A673 (cell line): ENCODE measurements around the gene CTDSP1. TPM values are rescaled to one million over a fixed set of nuclear protein-coding genes. Genes with fewer than 3 reads are reported as not detected.

ENCODE experiments used
- Bru-seq: library from RNA; stranded (reverse); fragments of 400-500 nt; gene quantifications from one replicate; lab custom pipeline; 2021; lab: Mats Ljungman, UMichigan
- BruChase-seq, 2 experiments: library from RNA; stranded (reverse); fragments of 400-500 nt; gene quantifications; one replicate each; lab custom pipeline; 2021; lab: Mats Ljungman, UMichigan
- BruUV-seq: library from RNA; stranded (reverse); fragments of 400-500 nt; replicated peaks from 2 replicates; lab custom pipeline; 2021; lab: Mats Ljungman, UMichigan
- CTCF ChIA-PET: fragments of 300-600 bp; sonication (Branson Sonifier 250); formaldehyde crosslinking; loops from one replicate; lab custom pipeline; 2022; ENCODE audit warnings: antibody characterized with exemption; lab: Charles Lee
- POLR2A ChIA-PET: fragments of 300-600 bp; sonication (Branson Sonifier 250); formaldehyde crosslinking; loops from one replicate; lab custom pipeline; 2022; ENCODE audit warnings: antibody characterized with exemption; ENCODE audit not compliant: low non-redundant PET; lab: Charles Lee
- DNase-seq: peaks from one replicate; pipeline ENCODE4 v3.0.0-alpha.2; 2015; ENCODE audit warnings: low spot score
- H3K27ac ChIP-seq: fragments of 200-600 bp; sonication (generic); 2 replicates; pipeline ENCODE4 v1.5.1; 2016; ENCODE audit warnings: mixed run types, low read depth, mild to moderate bottlenecking, mixed read lengths, antibody characterized with exemption, low read length; ENCODE audit not compliant: poor library complexity, severe bottlenecking
- H3K27me3 ChIP-seq: fragments of 200-600 bp; sonication (generic); replicated peaks from 2 replicates; pipeline ENCODE4 v1.6.1; 2017; ENCODE audit warnings: mixed run types, low read depth, mild to moderate bottlenecking, mixed read lengths, antibody characterized with exemption, low read length; ENCODE audit not compliant: insufficient read depth, poor library complexity
- H3K36me3 ChIP-seq: fragments of 200-600 bp; sonication (generic); 2 replicates; pipeline ENCODE4 v1.6.1; 2016; ENCODE audit warnings: mixed run types, mild to moderate bottlenecking, mixed read lengths, antibody characterized with exemption, low read length; ENCODE audit not compliant: insufficient read depth, poor library complexity, severe bottlenecking
- H3K4me1 ChIP-seq: fragments of 200-600 bp; sonication (generic); 2 replicates; pipeline ENCODE4 v1.6.1; 2017; ENCODE audit warnings: mixed run types, mild to moderate bottlenecking, mixed read lengths, antibody characterized with exemption, low read length; ENCODE audit not compliant: insufficient read depth, poor library complexity, severe bottlenecking
- H3K4me3 ChIP-seq: fragments of 200-600 bp; sonication (generic); 2 replicates; pipeline ENCODE4 v1.5.1; 2016; ENCODE audit warnings: low read depth, mixed run types, mild to moderate bottlenecking, mixed read lengths, low read length; ENCODE audit not compliant: poor library complexity, severe bottlenecking
- H3K9me3 ChIP-seq: fragments of 200-600 bp; sonication (generic); 2 replicates; pipeline ENCODE4 v1.6.1; 2016; ENCODE audit warnings: mixed run types, low read depth, mild to moderate bottlenecking, mixed read lengths, antibody characterized with exemption, low read length; ENCODE audit not compliant: poor library complexity, severe bottlenecking
- CTCF ChIP-seq: fragments of 300-800, 200-600 bp; sonication (generic); conservative IDR thresholded peaks from 2 replicates; pipeline ENCODE4 v1.5.1; 2017; ENCODE audit warnings: low read depth, mild to moderate bottlenecking, antibody characterized with exemption, low read length, moderate library complexity, mixed read lengths
- EZH2 ChIP-seq: fragments of 200-600 bp; sonication (generic); IDR thresholded peaks from 2 replicates; pipeline ENCODE4 v1.6.1; 2017; ENCODE audit warnings: borderline replicate concordance, low read depth, mild to moderate bottlenecking, mixed read lengths, antibody characterized with exemption, low read length; ENCODE audit not compliant: poor library complexity, severe bottlenecking
- intact Hi-C: fragments of 100-400 bp; cut with micrococcal nuclease; formaldehyde crosslinking; loops from one replicate; pipeline ENCODE4 v1.10.0; 2022; ENCODE audit not compliant: unreplicated experiment
- long read RNA-seq: library from polyadenylated mRNA; stranded (forward); transcript quantifications from one replicate; pipeline ENCODE4 v2.0.0, GENCODE V29; 2022
- total RNA-seq: library from RNA; stranded (reverse); gene quantifications from 2 replicates; pipeline ENCODE4 v1.2.3, GENCODE V29; 2021

The CTDSP1 gene, protein sequence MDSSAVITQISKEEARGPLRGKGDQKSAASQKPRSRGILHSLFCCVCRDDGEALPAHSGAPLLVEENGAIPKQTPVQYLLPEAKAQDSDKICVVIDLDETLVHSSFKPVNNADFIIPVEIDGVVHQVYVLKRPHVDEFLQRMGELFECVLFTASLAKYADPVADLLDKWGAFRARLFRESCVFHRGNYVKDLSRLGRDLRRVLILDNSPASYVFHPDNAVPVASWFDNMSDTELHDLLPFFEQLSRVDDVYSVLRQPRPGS
- total RNA-seq, result 72.3 and 77.4 TPM in 2 replicates
- percentile 65 among the genes with signal in this experiment for Bru-seq, nascent RNA
- BruChase-seq, experiment 1, labeled RNA remaining after a 2-hour chase, result percentile 72 among the genes with signal in this experiment
- percentile 86 among the genes with signal in this experiment for BruChase-seq, experiment 2, labeled RNA remaining after a 6-hour chase
- long read RNA-seq, partial matches to known transcripts, result 33 of 38 reads
- long read RNA-seq, other reads (novel, unspliced or antisense), result 4 of 38 reads

DNA sequence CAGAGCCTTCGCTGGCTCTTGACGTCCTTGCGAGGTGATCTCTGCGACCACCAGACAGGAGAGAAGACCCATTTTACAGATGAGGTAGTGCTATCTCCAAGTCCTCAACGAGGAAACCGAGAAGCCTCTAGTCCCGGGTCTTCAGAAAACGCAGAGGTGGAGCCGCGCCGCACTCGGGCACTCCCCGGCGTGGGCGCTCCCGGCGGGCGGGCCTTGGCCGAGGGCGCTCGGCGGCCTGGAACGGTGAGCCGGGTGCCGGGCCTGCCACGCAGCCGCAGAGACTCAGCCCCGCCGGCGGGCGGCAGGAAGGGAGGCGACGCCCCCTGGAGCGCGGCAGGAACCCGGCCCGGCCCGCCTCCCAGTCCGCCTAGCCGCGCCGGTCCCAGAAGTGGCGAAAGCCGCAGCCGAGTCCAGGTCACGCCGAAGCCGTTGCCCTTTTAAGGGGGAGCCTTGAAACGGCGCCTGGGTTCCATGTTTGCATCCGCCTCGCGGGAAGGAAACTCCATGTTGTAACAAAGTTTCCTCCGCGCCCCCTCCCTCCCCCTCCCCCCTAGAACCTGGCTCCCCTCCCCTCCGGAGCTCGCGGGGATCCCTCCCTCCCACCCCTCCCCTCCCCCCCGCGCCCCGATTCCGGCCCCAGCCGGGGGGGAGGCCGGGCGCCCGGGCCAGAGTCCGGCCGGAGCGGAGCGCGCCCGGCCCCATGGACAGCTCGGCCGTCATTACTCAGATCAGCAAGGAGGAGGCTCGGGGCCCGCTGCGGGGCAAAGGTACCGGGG, at the start of gene CTDSP1:
TSS of gene CTDSP1 (plus strand) at position 478 of the 776 bp plus-strand sequence. CDS start at position 701, 223 bp downstream.
- ChIA-PET POLR2A (interaction anchor here (0.5 kb wide), 1 partner anchor 103 kb away, joined by 3 read pairs; no protein-coding TSS in a partner anchor), CTCF (no interaction called here)
- intact Hi-C loops, result loop anchor here (5.0 kb wide), 1 partner anchor 448 kb away; no protein-coding TSS in a partner anchor
- BruUV-seq, result no TSS peak
- TF ChIP-seq CTCF (no peak), EZH2 (no peak)
- peak within 1 kb of the TSS; percentile 91 for H3K27ac ChIP-seq
- peak; percentile 98 for DNase-seq
- H3K27me3 ChIP-seq, result no peaks in the 10 kb centered on the region
- peak within 1 kb of the TSS; percentile 97 for H3K4me3 ChIP-seq
- no peaks in the 10 kb centered on the region for H3K9me3 ChIP-seq
- H3K36me3 ChIP-seq, result peaks cover 30% of the 10 kb centered on the region
- H3K4me1 ChIP-seq, result peaks cover 42% of the 10 kb centered on the region

DNA sequence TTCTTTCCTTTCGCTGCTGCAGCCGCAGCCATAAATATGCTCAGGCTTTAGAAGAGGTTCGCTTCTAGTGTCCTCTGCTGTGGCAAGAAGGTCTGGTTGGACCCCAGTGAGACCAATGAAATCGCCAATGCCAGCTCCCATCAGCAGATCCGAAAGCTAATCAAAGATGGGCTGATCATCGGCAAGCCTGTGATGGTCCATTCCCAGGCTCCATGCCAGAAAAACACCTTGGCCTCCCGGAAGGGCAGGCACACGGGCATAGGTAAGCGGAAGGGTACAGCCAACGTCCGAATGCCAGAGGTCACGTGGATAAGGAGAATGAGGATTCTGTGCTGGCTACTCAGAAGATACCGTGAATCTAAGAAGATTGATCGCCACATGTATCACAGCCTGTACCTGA, 45.6 kb upstream of the CTDSP1 start:
- ChIA-PET CTCF (no interaction called here), POLR2A (no interaction called here)
- Histone ChIP-seq H3K4me1 (no peaks in the 10 kb centered on the region), H3K27me3 (no peaks in the 10 kb centered on the region), H3K27ac (no peak overlapping the region), H3K9me3 (no peaks in the 10 kb centered on the region), H3K4me3 (no peak overlapping the region), H3K36me3 (no peaks in the 10 kb centered on the region)
- intact Hi-C loops, result no loop called here
- DNase-seq, result no peak
- BruUV-seq, result no TSS peak
- no peak for TF ChIP-seq EZH2
- TF ChIP-seq CTCF, result no peak

GRCh38 chr2:218354850-218355443, 44.7 kb upstream of the CTDSP1 start:
- Histone ChIP-seq H3K36me3 (no peaks in the 10 kb centered on the region), H3K4me1 (no peaks in the 10 kb centered on the region), H3K4me3 (no peak overlapping the region), H3K9me3 (no peaks in the 10 kb centered on the region), H3K27ac (no peak overlapping the region), H3K27me3 (no peaks in the 10 kb centered on the region)
- TF ChIP-seq EZH2 (no peak), CTCF (no peak)
- ChIA-PET POLR2A (no interaction called here), CTCF (no interaction called here)
- DNase-seq, result no peak
- intact Hi-C loops, result no loop called here
- BruUV-seq, result no TSS peak
